Measurements from ENCODE around the gene GPR87.

Gene GPR87

GRCh38 chr3:151307583-151308488, 8.8 kb downstream of the GPR87 start:
- H3K9ac ChIP-seq, result no peak overlapping the region
- H4K20me1 ChIP-seq (ENCODE audit: insufficient read depth), result no peaks in the 10 kb centered on the region
- H3K27ac ChIP-seq, result no peak overlapping the region
- H3K4me3 ChIP-seq (IDR thresholded peaks at IDR 0.05; ENCODE audit: insufficient read depth, low read depth, low read length), result no peak overlapping the region
- no peak overlapping the region for H2AFZ ChIP-seq (ENCODE audit: low read depth)
- peaks cover 31% of the 10 kb centered on the region for H3K4me1 ChIP-seq (ENCODE audit: low read depth, poor library complexity, severe bottlenecking)
- no peaks in the 10 kb centered on the region for H3K27me3 ChIP-seq (ENCODE audit: insufficient read depth, low read depth)
- no peaks in the 10 kb centered on the region for H3K36me3 ChIP-seq (ENCODE audit: insufficient read depth)
- no peak for TF ChIP-seq CTCF (conservative IDR thresholded peaks at IDR 0.05; ENCODE audit: low read depth, low read length)
- no peak overlapping the region for H3K4me2 ChIP-seq
- no peaks in the 10 kb centered on the region for H3K79me2 ChIP-seq (ENCODE audit: insufficient read depth, low read depth)

GRCh38 chr3:151307131-151307530, 9.5 kb downstream of the GPR87 start:
- Histone ChIP-seq H2AFZ (ENCODE audit: low read depth) (no peak overlapping the region), H3K79me2 (ENCODE audit: insufficient read depth, low read depth) (no peaks in the 10 kb centered on the region), H3K4me3 (IDR thresholded peaks at IDR 0.05; ENCODE audit: insufficient read depth, low read depth, low read length) (no peak overlapping the region), H3K4me1 (ENCODE audit: low read depth, poor library complexity, severe bottlenecking) (peaks cover 31% of the 10 kb centered on the region), H4K20me1 (ENCODE audit: insufficient read depth) (no peaks in the 10 kb centered on the region), H3K36me3 (ENCODE audit: insufficient read depth) (no peaks in the 10 kb centered on the region), H3K4me2 (no peak overlapping the region), H3K27ac (no peak overlapping the region), H3K9ac (no peak overlapping the region), H3K27me3 (ENCODE audit: insufficient read depth, low read depth) (no peaks in the 10 kb centered on the region)
- no peak for TF ChIP-seq CTCF (conservative IDR thresholded peaks at IDR 0.05; ENCODE audit: low read depth, low read length)

- H4K20me1 ChIP-seq (ENCODE audit: insufficient read depth), result no peaks in the 10 kb centered on the region
- H3K27ac ChIP-seq, result no peak overlapping the region
- no peak overlapping the region for H2AFZ ChIP-seq (ENCODE audit: low read depth)
- TF ChIP-seq CTCF (conservative IDR thresholded peaks at IDR 0.05; ENCODE audit: low read depth, low read length), result no peak
- H3K4me2 ChIP-seq, result peak overlapping the region; percentile 61
- no peaks in the 10 kb centered on the region for H3K27me3 ChIP-seq (ENCODE audit: insufficient read depth, low read depth)
- H3K79me2 ChIP-seq (ENCODE audit: insufficient read depth, low read depth), result no peaks in the 10 kb centered on the region
- no peak overlapping the region for H3K9ac ChIP-seq
- peaks cover 31% of the 10 kb centered on the region for H3K4me1 ChIP-seq (ENCODE audit: low read depth, poor library complexity, severe bottlenecking)
- no peaks in the 10 kb centered on the region for H3K36me3 ChIP-seq (ENCODE audit: insufficient read depth)
- no peak overlapping the region for H3K4me3 ChIP-seq (IDR thresholded peaks at IDR 0.05; ENCODE audit: insufficient read depth, low read depth, low read length)
Measured at GRCh38 chr3:151306168-151306810, 10.3 kb downstream of the GPR87 start.

- no peak for TF ChIP-seq CTCF (conservative IDR thresholded peaks at IDR 0.05; ENCODE audit: low read depth, low read length)
- Histone ChIP-seq H4K20me1 (ENCODE audit: insufficient read depth) (no peaks in the 10 kb centered on the region), H3K4me3 (IDR thresholded peaks at IDR 0.05; ENCODE audit: insufficient read depth, low read depth, low read length) (no peak overlapping the region), H3K27me3 (ENCODE audit: insufficient read depth, low read depth) (no peaks in the 10 kb centered on the region), H3K4me2 (peak overlapping the region; percentile 61), H3K79me2 (ENCODE audit: insufficient read depth, low read depth) (no peaks in the 10 kb centered on the region), H3K36me3 (ENCODE audit: insufficient read depth) (no peaks in the 10 kb centered on the region), H3K27ac (no peak overlapping the region), H3K4me1 (ENCODE audit: low read depth, poor library complexity, severe bottlenecking) (peaks cover 31% of the 10 kb centered on the region), H3K9ac (no peak overlapping the region), H2AFZ (ENCODE audit: low read depth) (no peak overlapping the region)
Measured at GRCh38 chr3:151305775-151306151, 10.9 kb downstream of the GPR87 start.

All from KMS-11 (cell line).